H1 (cell line): ENCODE data around the gene TBC1D32. TPM values are rescaled to one million over a fixed set of nuclear protein-coding genes. Genes with fewer than 3 reads are reported as not detected.
A peak's percentile ranks its signal among the peaks of the same experiment; 100 is the strongest.

Source experiments
- BACH1 ChIP-seq: IDR thresholded peaks from 2 replicates; pipeline ENCODE4 v1.6.1; 2012; ENCODE audit warnings: low read length, improper control_type of control experiment
- CBX5 ChIP-seq: fragments of 300-800, 300-1000 bp; sonication (generic); IDR thresholded peaks from 2 replicates; pipeline ENCODE4 v1.7.1; 2016; ENCODE audit warnings: antibody characterized with exemption, low read length, low read depth
- GABPA ChIP-seq: IDR thresholded peaks from 2 replicates; pipeline ENCODE4 v1.6.1; 2011; ENCODE audit warnings: mild to moderate bottlenecking, low read length, moderate library complexity, borderline replicate concordance; ENCODE audit not compliant: insufficient read depth
- HDAC6 ChIP-seq: IDR thresholded peaks from one replicate; pipeline ENCODE4 v1.7.1; 2012; ENCODE audit warnings: low read depth, mild to moderate bottlenecking, inconsistent platforms, low read length, moderate library complexity
- JUN ChIP-seq: IDR thresholded peaks from 2 replicates; pipeline ENCODE4 v1.6.1; 2011; ENCODE audit warnings: low read depth, mild to moderate bottlenecking, improper control_type of control experiment, low read length
- NANOG ChIP-seq: IDR thresholded peaks from 2 replicates; pipeline ENCODE4 v1.6.1; 2011; ENCODE audit warnings: low read length, low read depth, mild to moderate bottlenecking, inconsistent platforms; ENCODE audit not compliant: insufficient read depth, poor library complexity, severe bottlenecking
- PHF8 ChIP-seq: fragments of 200-600 bp; sonication (generic); conservative IDR thresholded peaks from 2 replicates; pipeline ENCODE4 v1.7.1; 2012; ENCODE audit warnings: low read depth, mild to moderate bottlenecking, inconsistent platforms, low read length, moderate library complexity
- SP2 ChIP-seq: IDR thresholded peaks from 2 replicates; pipeline ENCODE4 v1.6.1; 2012; ENCODE audit warnings: mild to moderate bottlenecking, low read length, inconsistent platforms
- polyA plus RNA-seq, 7 experiments: library from polyadenylated mRNA; depleted of rRNA in 3 of 7; stranded (reverse) in 5 of 7; unstranded in 2 of 7; fragments of >200 nt in 5 of 7; fragments of 200-250 nt in 2 of 7; gene quantifications; 1 replicate in 5 of 7; 2 replicates in 1 of 7; 4 replicates in 1 of 7; pipeline versions ENCODE4 v1.2.1 to v1.2.3, GENCODE V29; 2011 to 2013; ENCODE audit warnings: missing spikeins in 2 of 7, mixed read lengths in 2 of 7
- total RNA-seq: library from RNA; stranded (reverse); fragmentation: NEBNext Ultra II Directional; extraction: Animal tissue kit (Norgen Biotek cat#: 25700); gene quantifications from 2 replicates; pipeline ENCODE4 v1.2.1, GENCODE V29; 2021
- TF ChIP-seq, protein P1 (sequence below): IDR thresholded peaks from 2 replicates; pipeline ENCODE4 v1.6.1; 2012; ENCODE audit warnings: inconsistent platforms
- TF ChIP-seq, protein P2 (sequence below), 3 experiments: IDR thresholded peaks; 1 replicate in 2 of 3; 2 replicates in 1 of 3; pipeline versions ENCODE4 v1.5.1 to v1.6.1; 2011; ENCODE audit warnings: low read length in 3 of 3, mild to moderate bottlenecking in 3 of 3, inconsistent platforms in 2 of 3, low read depth in 1 of 3, moderate library complexity in 1 of 3; ENCODE audit not compliant: insufficient read depth in 1 of 3; ENCODE audit errors: control extremely low read depth in 1 of 3

Gene TBC1D32
- total and polyA plus RNA-seq, 2 of the 8 experiments (the other 6 are each of a cell fraction or from before 2014, with no cell fraction given): 5.3 to 7.1 TPM

DNA sequence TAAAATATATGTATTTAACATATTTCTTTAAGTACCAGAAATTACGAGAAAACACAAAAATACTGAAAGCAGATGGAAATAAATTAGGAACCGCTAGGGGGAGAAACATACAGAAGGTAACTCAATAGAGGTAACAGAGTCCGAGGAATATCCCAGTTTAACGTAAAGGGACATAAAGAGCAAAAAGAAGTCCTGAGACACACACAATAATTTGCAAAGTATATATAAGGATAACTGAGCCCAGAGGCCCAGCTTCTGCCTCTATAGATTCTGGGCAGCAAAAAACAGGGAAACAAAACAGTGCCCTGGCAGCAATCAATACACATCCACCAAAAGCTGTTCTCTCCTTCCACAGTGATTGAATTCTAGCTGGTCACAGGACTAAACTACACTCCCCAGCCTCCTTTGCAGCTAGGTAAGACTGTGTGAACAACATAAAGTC is 15.1 kb downstream of the TBC1D32 start (continued):
- no peak for TF ChIP-seq CBX5
- TF ChIP-seq, protein P1, sequence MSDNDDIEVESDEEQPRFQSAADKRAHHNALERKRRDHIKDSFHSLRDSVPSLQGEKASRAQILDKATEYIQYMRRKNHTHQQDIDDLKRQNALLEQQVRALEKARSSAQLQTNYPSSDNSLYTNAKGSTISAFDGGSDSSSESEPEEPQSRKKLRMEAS: no peak
- no peak for TF ChIP-seq HDAC6
- no peak for TF ChIP-seq GABPA
- no peak for TF ChIP-seq PHF8
- TF ChIP-seq SP2: no peak
- TF ChIP-seq JUN: no peak
- TF ChIP-seq, protein P2, sequence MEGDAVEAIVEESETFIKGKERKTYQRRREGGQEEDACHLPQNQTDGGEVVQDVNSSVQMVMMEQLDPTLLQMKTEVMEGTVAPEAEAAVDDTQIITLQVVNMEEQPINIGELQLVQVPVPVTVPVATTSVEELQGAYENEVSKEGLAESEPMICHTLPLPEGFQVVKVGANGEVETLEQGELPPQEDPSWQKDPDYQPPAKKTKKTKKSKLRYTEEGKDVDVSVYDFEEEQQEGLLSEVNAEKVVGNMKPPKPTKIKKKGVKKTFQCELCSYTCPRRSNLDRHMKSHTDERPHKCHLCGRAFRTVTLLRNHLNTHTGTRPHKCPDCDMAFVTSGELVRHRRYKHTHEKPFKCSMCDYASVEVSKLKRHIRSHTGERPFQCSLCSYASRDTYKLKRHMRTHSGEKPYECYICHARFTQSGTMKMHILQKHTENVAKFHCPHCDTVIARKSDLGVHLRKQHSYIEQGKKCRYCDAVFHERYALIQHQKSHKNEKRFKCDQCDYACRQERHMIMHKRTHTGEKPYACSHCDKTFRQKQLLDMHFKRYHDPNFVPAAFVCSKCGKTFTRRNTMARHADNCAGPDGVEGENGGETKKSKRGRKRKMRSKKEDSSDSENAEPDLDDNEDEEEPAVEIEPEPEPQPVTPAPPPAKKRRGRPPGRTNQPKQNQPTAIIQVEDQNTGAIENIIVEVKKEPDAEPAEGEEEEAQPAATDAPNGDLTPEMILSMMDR (IDR thresholded peaks at IDR 0.05; ENCODE audit: control extremely low read depth in 1 of 3, insufficient read depth in 1 of 3, low read depth in 1 of 3, low read length in 3 of 3): peak in 2 of 3 experiments; percentile 21 to 46; a peak in 2 of 4 replicates
- TF ChIP-seq BACH1: no peak
- TF ChIP-seq NANOG: no peak
